Left kidney (tissue), 2 donors: ENCODE data around the gene CACNB4. TPM values are rescaled to one million over a fixed set of nuclear protein-coding genes. Genes with fewer than 3 reads are reported as not detected.
"Not testable (repeated sequence)": the region's sequence is repeated elsewhere in the genome, so short reads cannot be mapped to it uniquely, and the experiment has no call there.

Source experiments
- DNase-seq: peaks from one replicate; pipeline ENCODE4 v3.0.0-alpha.2; 2013
- polyA plus RNA-seq: library from polyadenylated mRNA; unstranded; fragments of 120-200 nt; gene quantifications from one replicate; pipeline ENCODE4 v1.2.1, GENCODE V29; 2013; ENCODE audit not compliant: insufficient read length

Gene CACNB4
- polyA plus RNA-seq, 1 donor: 15.5 TPM

DNA sequence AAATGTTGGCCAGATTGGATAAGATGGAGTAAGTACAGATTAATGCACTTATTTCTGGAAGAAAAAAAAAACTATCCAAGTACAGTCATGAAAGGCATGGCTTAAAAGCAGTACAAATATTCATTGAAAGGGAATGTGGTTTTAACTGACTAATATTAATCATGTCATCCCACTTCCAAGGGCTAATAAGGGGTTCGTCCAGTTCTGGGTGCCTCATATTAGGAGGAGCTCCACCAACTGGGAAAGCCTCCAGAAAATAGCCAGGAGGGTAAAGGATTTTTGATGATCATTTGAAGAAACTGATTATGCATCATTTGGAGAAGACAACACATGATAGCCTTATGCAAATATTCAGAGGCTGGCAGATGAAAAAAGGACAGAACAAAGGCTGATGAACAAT, 155.4 kb downstream of the CACNB4 start:
- no peak for DNase-seq

- not testable (repeated sequence) for DNase-seq
Measured at GRCh38 chr2:151942540-151943205, 156.2 kb downstream of the CACNB4 start.

DNA sequence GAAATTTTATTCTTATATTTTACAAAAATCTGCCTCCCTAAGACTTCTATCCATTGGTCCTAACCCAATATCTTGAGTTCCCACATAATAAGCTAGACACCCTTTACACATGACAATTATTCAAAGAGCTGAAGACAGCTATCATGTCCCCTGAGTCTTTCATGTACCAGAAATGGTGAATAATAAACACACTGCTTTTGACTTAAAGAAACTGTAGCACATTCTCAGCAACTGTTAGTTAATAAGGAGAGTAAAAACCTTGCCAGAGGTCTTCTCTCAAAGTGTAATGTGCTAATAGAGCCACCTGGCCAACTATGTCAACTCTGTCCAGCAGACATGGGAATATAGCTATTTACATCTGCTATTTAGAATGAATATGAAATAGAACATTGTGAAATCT, 160.9 kb downstream of the CACNB4 start:
- DNase-seq: no peak

- DNase-seq: no peak
Measured at GRCh38 chr2:151936626-151937025, 162.2 kb downstream of the CACNB4 start.

DNA sequence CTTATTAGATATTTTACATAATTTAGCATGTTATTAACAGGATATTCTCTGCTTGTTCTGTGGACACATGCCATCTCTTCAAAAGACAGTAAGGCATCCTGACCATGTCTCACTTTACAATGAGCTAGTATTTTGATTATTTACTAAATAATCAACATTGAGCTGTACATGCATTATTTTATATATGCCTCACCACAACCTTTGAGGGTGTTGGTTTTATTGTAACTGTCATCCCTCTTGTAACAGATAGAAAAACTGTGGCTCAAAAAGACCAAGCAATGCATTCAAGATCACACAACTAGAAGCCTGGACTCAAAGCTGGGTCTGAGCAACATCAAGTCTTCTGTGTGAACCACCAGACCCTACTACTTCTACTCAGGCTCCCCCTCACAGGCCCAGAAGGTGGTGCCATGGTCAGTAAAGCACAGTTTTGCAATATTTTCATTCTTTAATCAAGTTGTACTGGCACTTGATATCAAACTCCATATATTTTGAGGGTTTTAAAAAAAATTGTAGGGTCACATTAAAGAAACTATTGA, 165.5 kb downstream of the CACNB4 start:
- DNase-seq: no peak

DNA sequence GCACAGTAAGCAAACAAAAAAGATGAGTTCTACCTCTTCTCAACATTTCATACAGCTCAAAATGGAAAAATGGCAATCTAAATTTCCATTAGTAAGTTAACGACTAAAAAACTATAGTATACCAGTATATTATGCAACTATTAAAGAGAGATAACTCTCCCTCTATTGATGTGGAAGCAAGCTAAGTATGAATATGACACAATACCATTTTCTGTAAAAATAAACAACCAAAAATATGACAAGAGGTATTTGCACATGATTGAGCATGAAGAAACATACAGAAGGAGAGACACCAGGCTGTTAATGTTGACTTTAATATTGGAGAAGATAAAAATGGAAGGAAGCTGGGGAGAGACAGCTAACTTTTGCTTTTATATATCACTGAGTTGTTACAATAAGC, 167.1 kb downstream of the CACNB4 start:
- no peak for DNase-seq

GRCh38 chr2:151931030-151931611, 167.7 kb downstream of the CACNB4 start:
- no peak for DNase-seq

- DNase-seq: no peak
Measured at GRCh38 chr2:151930042-151930441, 168.8 kb downstream of the CACNB4 start.

GRCh38 chr2:151928380-151928779, 170.5 kb downstream of the CACNB4 start:
- no peak for DNase-seq

DNA sequence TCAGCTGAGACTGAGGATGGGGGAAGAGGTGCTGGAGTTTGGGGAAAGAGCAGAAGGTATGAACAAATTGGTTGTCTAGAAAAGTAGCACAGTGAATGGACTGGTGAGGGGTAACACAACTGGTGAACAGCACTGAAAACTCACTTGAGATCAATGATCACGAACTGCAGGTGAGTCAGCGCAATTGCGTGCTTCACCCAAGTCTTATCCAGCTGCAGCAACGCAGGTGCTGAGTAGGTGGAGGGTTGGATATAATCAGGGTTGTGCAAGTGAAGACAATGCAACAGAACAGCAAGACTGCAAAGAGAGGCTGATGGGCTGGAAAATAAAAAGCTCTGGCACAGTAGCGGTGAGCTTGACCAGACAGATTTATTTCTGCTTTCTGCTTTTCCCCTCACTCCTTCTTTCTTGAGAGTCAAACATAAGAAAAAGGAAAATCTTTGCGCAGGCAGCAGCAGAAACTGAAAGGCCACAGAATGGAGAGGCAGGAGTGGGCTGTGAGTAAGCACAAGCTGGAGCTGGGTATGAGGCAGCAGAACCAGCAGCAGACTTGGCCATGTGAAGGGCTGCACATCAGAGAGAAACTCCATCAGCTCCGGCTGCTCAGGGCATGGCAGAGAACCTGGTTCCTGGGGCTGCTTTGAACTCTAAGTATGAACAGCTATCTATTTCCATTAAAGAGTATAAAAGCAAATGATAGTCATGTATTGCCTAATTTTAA, 171.2 kb downstream of the CACNB4 start:
- no peak for DNase-seq

DNA sequence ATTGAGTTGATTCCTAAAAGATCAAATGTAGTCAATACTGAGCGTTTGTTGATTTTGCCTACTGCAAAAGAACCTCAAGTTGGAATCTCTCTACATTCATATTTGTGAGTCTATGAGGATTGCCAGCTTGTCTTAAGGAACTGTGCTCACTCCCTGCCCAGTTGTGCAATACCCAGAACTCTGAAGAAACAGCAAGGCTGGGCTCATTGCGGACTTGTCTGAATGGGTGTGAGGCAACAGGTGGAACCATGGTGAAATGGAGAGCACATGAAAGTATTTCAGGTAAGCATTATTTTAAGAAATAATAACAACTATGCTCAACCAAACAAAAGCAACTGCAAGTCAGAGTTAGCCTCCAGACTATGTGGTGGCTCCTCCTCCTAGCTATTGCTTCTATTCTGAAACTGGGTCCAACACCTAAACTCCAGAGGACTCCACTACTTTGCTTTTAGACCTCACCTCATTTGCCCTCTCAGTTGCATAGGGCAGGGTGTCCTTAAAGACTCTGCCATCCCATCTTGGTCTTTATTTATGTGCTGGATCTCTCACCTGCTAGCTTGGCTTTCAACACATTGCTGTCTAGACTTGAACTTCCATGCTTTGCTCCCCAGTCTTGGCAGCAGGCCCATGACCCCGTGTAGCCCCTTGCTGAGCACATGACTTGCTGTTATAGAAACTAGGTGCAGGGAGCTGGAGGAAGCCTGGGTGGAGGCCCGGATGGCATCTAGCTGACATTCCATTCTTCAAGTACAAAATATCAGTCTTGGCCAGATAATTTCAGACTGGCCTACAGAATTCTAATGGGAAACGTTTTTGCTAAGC, 175.8 kb downstream of the CACNB4 start:
- DNase-seq: no peak

- DNase-seq: no peak
Measured at GRCh38 chr2:151919786-151920185, 179.1 kb downstream of the CACNB4 start.

- no peak for DNase-seq
Measured at GRCh38 chr2:151918308-151918707, 180.5 kb downstream of the CACNB4 start.

DNA sequence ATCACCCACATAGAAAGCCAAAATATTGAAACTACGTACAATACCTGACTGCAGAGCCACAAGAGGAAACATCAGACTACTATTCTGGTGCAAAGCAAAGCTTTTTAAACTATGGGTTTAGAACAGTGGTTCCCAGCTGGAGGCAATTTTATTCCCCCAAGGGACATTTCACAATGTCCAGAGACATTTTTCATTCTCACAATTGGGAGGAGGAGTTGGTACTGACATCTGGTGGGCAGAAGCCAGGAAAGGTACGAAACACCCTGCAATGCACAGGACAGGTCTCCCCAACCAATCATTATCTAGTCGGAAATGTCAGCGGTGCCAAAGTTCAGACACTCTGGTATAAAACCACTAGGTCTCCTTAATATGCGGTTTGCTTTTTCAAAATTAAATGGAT, 182.2 kb downstream of the CACNB4 start:
- no peak for DNase-seq

DNA sequence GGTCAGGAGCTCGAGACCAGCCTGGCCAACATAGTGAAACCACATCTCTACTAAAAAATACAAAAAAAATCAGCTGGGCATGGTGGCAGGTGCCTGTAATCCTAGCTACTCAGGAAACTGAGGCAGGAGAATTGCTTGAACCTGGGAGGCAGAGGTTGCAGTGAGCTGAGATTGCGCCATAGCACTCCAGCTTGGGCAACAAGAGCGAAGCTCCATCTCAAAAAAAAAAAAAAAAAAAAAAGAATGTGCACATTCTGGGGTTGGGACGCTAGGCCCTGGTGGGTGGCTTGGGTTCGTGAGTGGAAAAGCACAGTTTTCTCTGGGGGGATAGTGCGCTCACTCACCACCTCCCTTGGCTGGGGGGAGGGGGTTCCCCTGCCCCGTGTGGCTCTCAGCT, 183.2 kb downstream of the CACNB4 start:
- DNase-seq: not testable (repeated sequence)

DNA sequence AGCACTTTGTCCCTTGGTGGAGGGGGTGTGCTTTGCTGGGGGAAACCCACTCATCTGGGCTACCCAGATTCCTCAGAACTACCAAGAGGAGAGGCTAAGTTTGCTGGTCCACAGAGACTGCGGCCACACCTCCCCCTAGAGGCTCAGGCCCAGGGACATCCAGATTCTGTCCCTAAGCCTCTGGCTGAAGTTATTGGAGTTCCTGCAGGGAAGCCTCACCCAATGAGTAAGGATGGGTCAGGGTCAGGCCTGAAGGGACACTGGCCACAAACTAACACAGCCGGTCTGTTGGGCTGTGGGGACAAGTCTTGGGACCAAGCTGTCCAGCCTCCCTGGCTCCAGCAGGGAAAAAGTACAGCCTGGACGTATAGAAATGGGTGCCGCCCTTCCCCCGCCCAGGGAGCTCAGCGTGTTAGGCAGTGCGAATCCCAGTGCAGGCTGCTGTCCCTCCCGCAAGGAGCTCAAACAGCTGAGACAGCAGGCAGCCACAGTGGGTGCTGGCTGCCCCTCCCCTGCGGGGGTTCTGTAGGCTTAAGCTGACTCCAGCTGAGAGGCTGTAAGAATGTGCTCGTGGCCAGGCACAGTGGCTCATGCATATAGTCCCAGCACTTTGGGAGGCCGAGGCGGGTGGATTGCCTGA, 183.7 kb downstream of the CACNB4 start:
- no peak for DNase-seq

GRCh38 chr2:151908204-151908882, 190.5 kb downstream of the CACNB4 start:
- DNase-seq: no peak

GRCh38 chr2:151907286-151908203, 191.3 kb downstream of the CACNB4 start:
- DNase-seq: no peak

DNA sequence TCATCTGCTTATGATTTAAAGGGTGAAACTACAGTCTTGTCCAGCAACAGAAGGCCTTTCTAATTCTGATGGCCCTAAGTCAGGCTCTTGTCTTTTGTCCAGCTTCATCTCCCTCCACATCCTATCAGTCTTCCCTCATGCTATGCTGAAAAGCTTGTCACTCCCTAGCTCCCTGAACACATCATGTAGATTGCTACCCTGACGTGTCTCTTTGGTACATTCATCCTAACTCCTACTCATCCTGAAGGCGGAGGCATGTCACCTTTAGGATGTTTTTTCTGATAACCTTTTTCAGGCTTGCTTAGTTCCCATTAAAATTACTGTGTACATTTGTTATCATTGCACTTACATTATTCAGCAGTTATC, 192.2 kb downstream of the CACNB4 start:
- no peak for DNase-seq

DNA sequence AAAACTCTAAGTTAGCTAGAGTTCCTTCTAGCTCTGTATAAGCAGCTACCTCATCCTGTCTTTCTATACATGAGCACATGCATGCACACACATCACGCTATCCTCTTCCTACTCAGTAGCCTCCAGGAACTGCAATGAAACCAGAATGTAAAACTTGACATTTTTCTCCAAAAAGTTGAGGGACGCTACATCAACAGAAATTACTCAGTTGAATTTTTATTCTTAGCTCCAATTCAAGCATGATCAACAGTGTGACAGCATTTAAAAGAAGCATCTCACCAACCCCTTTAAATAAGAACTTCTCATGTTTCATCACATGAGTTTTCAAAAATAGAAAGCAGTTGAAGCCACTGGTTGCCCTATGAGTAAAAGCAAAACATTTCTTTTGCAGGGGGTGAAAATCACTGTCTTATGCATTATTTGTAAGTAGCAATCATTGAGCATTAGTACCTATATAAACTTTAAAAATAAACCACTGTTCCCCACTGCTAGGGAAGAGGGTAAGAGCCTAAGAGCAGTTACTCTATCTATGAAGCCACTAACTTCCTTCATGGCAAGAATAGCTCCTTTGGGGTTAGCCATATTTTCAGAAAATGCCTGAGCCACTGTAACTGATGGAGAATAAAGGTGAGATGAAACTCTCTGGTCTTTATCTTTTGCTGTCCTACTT, 192.7 kb downstream of the CACNB4 start:
- no peak for DNase-seq
